Measurements from ENCODE around the gene RPS25.
"Not testable (repeated sequence)": the region's sequence is repeated elsewhere in the genome, so short reads cannot be mapped to it uniquely, and the experiment has no call there.

Gene RPS25

GRCh38 chr11:118980191-118980881 lies 37.8 kb downstream of the RPS25 start:
- H3K36me3 ChIP-seq (ENCODE audit: control insufficient read depth, low read depth, low read length), result no peaks in the 10 kb centered on the region
- peaks cover 10% of the 10 kb centered on the region for H3K4me1 ChIP-seq (ENCODE audit: control insufficient read depth, low read depth, low read length)
- no peaks in the 10 kb centered on the region for H3K9me3 ChIP-seq (ENCODE audit: control insufficient read depth, low read depth, low read length)
- H3K9ac ChIP-seq (ENCODE audit: low read length), result no peak overlapping the region
- H3K27ac ChIP-seq (ENCODE audit: low read length), result no peak overlapping the region
- peaks cover 6% of the 10 kb centered on the region for H3K27me3 ChIP-seq (ENCODE audit: control insufficient read depth, insufficient read depth, low read length)
- H3K4me3 ChIP-seq (ENCODE audit: low read length), result no peak overlapping the region

- Histone ChIP-seq H3K9me3 (ENCODE audit: control insufficient read depth, low read depth, low read length) (no peaks in the 10 kb centered on the region), H3K9ac (ENCODE audit: low read length) (no peak overlapping the region), H3K27me3 (ENCODE audit: control insufficient read depth, insufficient read depth, low read length) (peaks cover 6% of the 10 kb centered on the region), H3K36me3 (ENCODE audit: control insufficient read depth, low read depth, low read length) (no peaks in the 10 kb centered on the region), H3K4me1 (ENCODE audit: control insufficient read depth, low read depth, low read length) (peaks cover 10% of the 10 kb centered on the region), H3K27ac (ENCODE audit: low read length) (no peak overlapping the region), H3K4me3 (ENCODE audit: low read length) (no peak overlapping the region)
These were observed 38.7 kb downstream of the RPS25 start for GRCh38 chr11:118979434-118979833.

- Histone ChIP-seq H3K36me3 (ENCODE audit: control insufficient read depth, low read depth, low read length) (no peaks in the 10 kb centered on the region), H3K4me3 (ENCODE audit: low read length) (no peak overlapping the region), H3K27ac (ENCODE audit: low read length) (no peak overlapping the region), H3K9ac (ENCODE audit: low read length) (no peak overlapping the region), H3K9me3 (ENCODE audit: control insufficient read depth, low read depth, low read length) (no peaks in the 10 kb centered on the region), H3K4me1 (ENCODE audit: control insufficient read depth, low read depth, low read length) (peaks cover 10% of the 10 kb centered on the region), H3K27me3 (ENCODE audit: control insufficient read depth, insufficient read depth, low read length) (no peaks in the 10 kb centered on the region)
These were observed 42.1 kb downstream of the RPS25 start for GRCh38 chr11:118975771-118976709.

- H3K9ac ChIP-seq (ENCODE audit: low read length), result no peak overlapping the region
- H3K4me1 ChIP-seq (ENCODE audit: control insufficient read depth, low read depth, low read length), result no peaks in the 10 kb centered on the region
- no peak overlapping the region for H3K27ac ChIP-seq (ENCODE audit: low read length)
- H3K36me3 ChIP-seq (ENCODE audit: control insufficient read depth, low read depth, low read length), result no peaks in the 10 kb centered on the region
- no peaks in the 10 kb centered on the region for H3K9me3 ChIP-seq (ENCODE audit: control insufficient read depth, low read depth, low read length)
- H3K4me3 ChIP-seq (ENCODE audit: low read length), result no peak overlapping the region
- no peaks in the 10 kb centered on the region for H3K27me3 ChIP-seq (ENCODE audit: control insufficient read depth, insufficient read depth, low read length)
These were observed 44.2 kb downstream of the RPS25 start for GRCh38 chr11:118973985-118974384.

- no peaks in the 10 kb centered on the region for H3K4me1 ChIP-seq (ENCODE audit: control insufficient read depth, low read depth, low read length)
- no peak within 1 kb of the TSS for H3K27ac ChIP-seq (ENCODE audit: low read length)
- H3K9me3 ChIP-seq (ENCODE audit: control insufficient read depth, low read depth, low read length), result no peaks in the 10 kb centered on the region
- H3K9ac ChIP-seq (ENCODE audit: low read length), result no peak within 1 kb of the TSS
- no peaks in the 10 kb centered on the region for H3K27me3 ChIP-seq (ENCODE audit: control insufficient read depth, insufficient read depth, low read length)
- no peaks in the 10 kb centered on the region for H3K36me3 ChIP-seq (ENCODE audit: control insufficient read depth, low read depth, low read length)
- H3K4me3 ChIP-seq (ENCODE audit: low read length), result no peak within 1 kb of the TSS
These were observed 46.5 kb downstream of the RPS25 start, which contains the start of gene FOXR1 for GRCh38 chr11:118971646-118972045. Gene FOXR1 (plus strand): TSS chr11:118971761. CDS start chr11:118971932, 171 bp downstream.

GRCh38 chr11:118969508-118969907 lies 48.6 kb downstream of the RPS25 start:
- not testable (repeated sequence) for H3K36me3 ChIP-seq (ENCODE audit: control insufficient read depth, low read depth, low read length); H3K27ac ChIP-seq (ENCODE audit: low read length); H3K4me1 ChIP-seq (ENCODE audit: control insufficient read depth, low read depth, low read length); H3K9ac ChIP-seq (ENCODE audit: low read length); H3K4me3 ChIP-seq (ENCODE audit: low read length); H3K27me3 ChIP-seq (ENCODE audit: control insufficient read depth, insufficient read depth, low read length); H3K9me3 ChIP-seq (ENCODE audit: control insufficient read depth, low read depth, low read length)
